Keratinocyte (primary cell): ENCODE data around the gene CYSTM1. TPM values are rescaled to one million over a fixed set of nuclear protein-coding genes. Genes with fewer than 3 reads are reported as not detected.
A peak's percentile ranks its signal among the peaks of the same experiment; 100 is the strongest.

ENCODE experiments used
- DNase-seq: peaks from one replicate; pipeline ENCODE4 v3.0.0-alpha.2; 2011; ENCODE audit warnings: low read depth, missing footprints, low spot score
- FAIRE-seq: peaks from 2 replicates; lab custom pipeline; 2011; peaks lifted over from hg19 to GRCh38; lab: Jason Lieb, UNC
- H2AFZ ChIP-seq: 2 replicates; pipeline ENCODE4 v1.6.0; 2012; ENCODE audit warnings: low read length, control low read depth, inconsistent platforms; ENCODE audit not compliant: control insufficient read depth
- H3K27ac ChIP-seq: 2 replicates; pipeline ENCODE4 v1.5.1; 2011; ENCODE audit warnings: low read length; ENCODE audit not compliant: control insufficient read depth, insufficient read depth
- H3K27me3 ChIP-seq: 3 replicates; pipeline ENCODE4 v1.6.0; 2011; ENCODE audit warnings: low read length; ENCODE audit not compliant: control insufficient read depth, insufficient read depth; ENCODE audit errors: extremely low read depth
- H3K36me3 ChIP-seq, 2 experiments: 2 replicates in 1 of 2; 3 replicates in 1 of 2; pipeline ENCODE4 v1.5.1; 2011; ENCODE audit warnings: low read length in 2 of 2, mild to moderate bottlenecking in 1 of 2; ENCODE audit not compliant: control insufficient read depth in 2 of 2, insufficient read depth in 2 of 2; ENCODE audit errors: extremely low read depth in 1 of 2
- H3K4me1 ChIP-seq: 3 replicates; pipeline ENCODE4 v1.5.1; 2011; ENCODE audit warnings: low read length; ENCODE audit not compliant: control insufficient read depth, insufficient read depth; ENCODE audit errors: extremely low read depth
- H3K4me2 ChIP-seq: 3 replicates; pipeline ENCODE4 v1.6.0; 2011; ENCODE audit warnings: low read depth, low read length; ENCODE audit not compliant: control insufficient read depth, insufficient read depth; ENCODE audit errors: extremely low read depth
- H3K4me3 ChIP-seq, 3 experiments: fragments of 200-600 bp in 1 of 3; sonication (generic) in 1 of 3; 2 replicates in 2 of 3; 3 replicates in 1 of 3; pipeline ENCODE4 v1.5.1; 2011 to 2016; ENCODE audit warnings: low read length in 3 of 3, mild to moderate bottlenecking in 3 of 3, control low read depth in 2 of 3, inconsistent platforms in 1 of 3, low read depth in 1 of 3, mixed read lengths in 1 of 3, mixed run types in 1 of 3, moderate library complexity in 1 of 3; ENCODE audit not compliant: control insufficient read depth in 2 of 3, insufficient read depth in 2 of 3; ENCODE audit errors: extremely low read depth in 1 of 3
- H3K79me2 ChIP-seq: 2 replicates; pipeline ENCODE4 v1.6.0; 2012; ENCODE audit warnings: low read length; ENCODE audit not compliant: control insufficient read depth, insufficient read depth
- H3K9ac ChIP-seq: 3 replicates; pipeline ENCODE4 v1.6.0; 2011; ENCODE audit warnings: low read length; ENCODE audit not compliant: control insufficient read depth, insufficient read depth; ENCODE audit errors: extremely low read depth
- H3K9me1 ChIP-seq: 3 replicates; pipeline ENCODE4 v1.6.0; 2011; ENCODE audit warnings: low read length; ENCODE audit not compliant: control insufficient read depth, insufficient read depth; ENCODE audit errors: extremely low read depth
- H3K9me3 ChIP-seq: 2 replicates; pipeline ENCODE4 v1.5.1; 2012; ENCODE audit warnings: low read depth, low read length; ENCODE audit not compliant: control insufficient read depth
- H4K20me1 ChIP-seq: 3 replicates; pipeline ENCODE4 v1.6.0; 2011; ENCODE audit warnings: low read length; ENCODE audit not compliant: control insufficient read depth, insufficient read depth; ENCODE audit errors: extremely low read depth
- EZH2 ChIP-seq: IDR thresholded peaks from one replicate; pipeline ENCODE4 v1.6.1; 2012; ENCODE audit warnings: inconsistent platforms, mild to moderate bottlenecking, low read length, moderate library complexity
- dilution Hi-C: fragments of 300-500 bp; cut with MboI; formaldehyde crosslinking; loops from one replicate; pipeline ENCODE4 v1.7.0; 2020; ENCODE audit warnings: low sequenced_read_pairs; ENCODE audit not compliant: extremely low pct_ligation_motif_present
- polyA plus RNA-seq, 5 experiments: library from polyadenylated mRNA; depleted of rRNA in 3 of 5; stranded (reverse) in 3 of 5; stranded (forward) in 1 of 5; unstranded in 1 of 5; fragments of >200 nt; gene quantifications; 1 replicate in 1 of 5; 2 replicates in 3 of 5; 3 replicates in 1 of 5; pipeline versions ENCODE4 v1.2.1 to v1.2.3, GENCODE V29; 2011 to 2012; ENCODE audit warnings: missing spikeins in 2 of 5, low read depth in 1 of 5, low replicate concordance in 1 of 5
- TF ChIP-seq, protein P1 (sequence below), 3 experiments: IDR thresholded peaks in 1 of 3; conservative IDR thresholded peaks in 1 of 3; optimal IDR thresholded peaks in 1 of 3; 2 replicates in 2 of 3; 3 replicates in 1 of 3; pipeline versions ENCODE3 to v1.5.1; 2011; ENCODE audit warnings: low read length in 3 of 3, mild to moderate bottlenecking in 3 of 3, moderate library complexity in 2 of 3, control low read depth in 1 of 3, inconsistent platforms in 1 of 3; ENCODE audit not compliant: insufficient read depth in 2 of 3; ENCODE audit errors: extremely low read depth in 1 of 3

The CYSTM1 gene
- polyA plus RNA-seq, 1 donor (not counting 4 experiments of a cell fraction or from before 2014, with no cell fraction given): 34.3 TPM

DNA sequence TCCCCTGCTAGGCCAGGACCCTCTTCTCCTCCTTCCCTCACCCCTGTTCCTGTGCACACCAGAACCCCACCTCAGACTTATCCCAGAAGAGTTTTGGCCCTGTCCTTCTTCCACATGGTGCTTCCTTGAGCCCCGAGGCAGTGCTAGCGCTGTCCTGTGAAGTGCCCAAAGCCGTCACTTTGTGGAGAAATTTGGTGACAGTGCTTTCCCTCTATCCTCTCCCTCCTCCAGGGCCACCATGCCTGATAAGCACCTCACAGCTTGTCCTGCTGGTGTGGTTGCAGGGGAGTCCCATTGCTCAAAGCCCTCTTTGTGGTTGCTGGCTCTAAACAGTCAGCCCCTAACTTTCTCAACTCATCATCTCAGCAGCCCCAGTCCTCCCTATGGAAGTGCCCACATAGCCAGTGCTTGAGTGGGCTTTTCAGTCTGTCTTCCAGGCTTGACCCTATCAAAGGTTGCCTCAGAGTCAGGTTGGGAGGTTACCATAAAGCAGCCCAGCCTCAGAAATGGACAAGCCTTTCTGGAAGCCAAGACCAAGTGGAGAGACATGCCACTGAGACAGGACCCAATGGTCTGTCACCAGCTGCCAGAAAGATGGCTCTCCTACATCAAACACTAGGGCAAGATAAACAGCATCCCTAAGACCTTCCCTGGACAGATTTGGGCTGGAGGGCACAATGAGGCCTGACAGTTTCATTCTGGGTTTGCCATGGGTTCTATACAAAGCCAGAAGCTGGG, 31.3 kb upstream of the CYSTM1 start:
- Histone ChIP-seq H3K9ac (no peak overlapping the region), H3K4me1 (peaks cover 11% of the 10 kb centered on the region), H3K27me3 (no peaks in the 10 kb centered on the region), H2AFZ (no peak overlapping the region), H4K20me1 (peaks cover 7% of the 10 kb centered on the region), H3K36me3 (no peaks in the 10 kb centered on the region), H3K9me3 (no peaks in the 10 kb centered on the region), H3K9me1 (no peaks in the 10 kb centered on the region), H3K4me3 (no peak overlapping the region), H3K4me2 (no peak overlapping the region), H3K79me2 (no peaks in the 10 kb centered on the region), H3K27ac (no peak overlapping the region)
- dilution Hi-C loops: no loop called here
- TF ChIP-seq, protein P1, sequence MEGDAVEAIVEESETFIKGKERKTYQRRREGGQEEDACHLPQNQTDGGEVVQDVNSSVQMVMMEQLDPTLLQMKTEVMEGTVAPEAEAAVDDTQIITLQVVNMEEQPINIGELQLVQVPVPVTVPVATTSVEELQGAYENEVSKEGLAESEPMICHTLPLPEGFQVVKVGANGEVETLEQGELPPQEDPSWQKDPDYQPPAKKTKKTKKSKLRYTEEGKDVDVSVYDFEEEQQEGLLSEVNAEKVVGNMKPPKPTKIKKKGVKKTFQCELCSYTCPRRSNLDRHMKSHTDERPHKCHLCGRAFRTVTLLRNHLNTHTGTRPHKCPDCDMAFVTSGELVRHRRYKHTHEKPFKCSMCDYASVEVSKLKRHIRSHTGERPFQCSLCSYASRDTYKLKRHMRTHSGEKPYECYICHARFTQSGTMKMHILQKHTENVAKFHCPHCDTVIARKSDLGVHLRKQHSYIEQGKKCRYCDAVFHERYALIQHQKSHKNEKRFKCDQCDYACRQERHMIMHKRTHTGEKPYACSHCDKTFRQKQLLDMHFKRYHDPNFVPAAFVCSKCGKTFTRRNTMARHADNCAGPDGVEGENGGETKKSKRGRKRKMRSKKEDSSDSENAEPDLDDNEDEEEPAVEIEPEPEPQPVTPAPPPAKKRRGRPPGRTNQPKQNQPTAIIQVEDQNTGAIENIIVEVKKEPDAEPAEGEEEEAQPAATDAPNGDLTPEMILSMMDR (optimal IDR thresholded peaks at IDR 0.05 in 1 of 3, IDR thresholded peaks at IDR 0.05 in 1 of 3, conservative IDR thresholded peaks at IDR 0.05 in 1 of 3; ENCODE audit: extremely low read depth in 1 of 3, insufficient read depth in 2 of 3, low read length in 3 of 3): no peak
- TF ChIP-seq EZH2: no peak
- no peak for FAIRE-seq
- DNase-seq: no peak

- no peak overlapping the region for H3K27ac ChIP-seq
- no peaks in the 10 kb centered on the region for H3K9me1 ChIP-seq
- peak overlapping the region; percentile 80 for H3K4me2 ChIP-seq
- peaks cover 11% of the 10 kb centered on the region for H3K4me1 ChIP-seq
- H3K4me3 ChIP-seq: peak overlapping the region in 1 of 3 experiments; percentile 70
- no peak overlapping the region for H3K9ac ChIP-seq
- no peak for DNase-seq
- H2AFZ ChIP-seq: no peak overlapping the region
- no peaks in the 10 kb centered on the region for H3K9me3 ChIP-seq
- FAIRE-seq: no peak
- TF ChIP-seq, protein P1 (optimal IDR thresholded peaks at IDR 0.05 in 1 of 3, IDR thresholded peaks at IDR 0.05 in 1 of 3, conservative IDR thresholded peaks at IDR 0.05 in 1 of 3; ENCODE audit: extremely low read depth in 1 of 3, insufficient read depth in 2 of 3, low read length in 3 of 3): no peak
- TF ChIP-seq EZH2: no peak
- H3K36me3 ChIP-seq: no peaks in the 10 kb centered on the region
- H3K79me2 ChIP-seq: no peaks in the 10 kb centered on the region
- H4K20me1 ChIP-seq: peaks cover 7% of the 10 kb centered on the region
- H3K27me3 ChIP-seq: no peaks in the 10 kb centered on the region
- dilution Hi-C loops: no loop called here
Measured at GRCh38 chr5:140145256-140145655, 29.7 kb upstream of the CYSTM1 start.
